ENCODE results near the gene NVL.

DNA sequence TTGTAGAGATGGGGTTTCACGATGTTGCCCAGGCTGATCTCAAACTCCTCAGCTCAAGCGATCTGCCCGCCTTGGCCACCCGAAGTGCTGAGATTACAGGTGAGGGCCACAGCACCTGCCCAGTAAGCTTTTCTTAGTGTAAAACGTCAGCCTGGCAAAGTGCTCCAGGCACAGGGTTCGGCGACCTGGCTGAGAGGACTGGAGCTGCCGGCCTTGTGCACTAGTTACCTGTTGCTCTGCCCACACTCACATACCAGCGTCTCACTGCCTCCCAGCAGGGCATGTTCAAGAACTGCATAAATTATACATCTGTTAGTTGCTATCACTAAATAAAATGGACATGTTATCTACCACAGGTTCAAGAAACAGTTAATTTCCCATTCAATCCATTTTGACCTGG is 91.8 kb downstream of the NVL start:
- no peak for TF ChIP-seq EP300 (IDR thresholded peaks at IDR 0.05; ENCODE audit: borderline replicate concordance)
- TF ChIP-seq, protein P1, sequence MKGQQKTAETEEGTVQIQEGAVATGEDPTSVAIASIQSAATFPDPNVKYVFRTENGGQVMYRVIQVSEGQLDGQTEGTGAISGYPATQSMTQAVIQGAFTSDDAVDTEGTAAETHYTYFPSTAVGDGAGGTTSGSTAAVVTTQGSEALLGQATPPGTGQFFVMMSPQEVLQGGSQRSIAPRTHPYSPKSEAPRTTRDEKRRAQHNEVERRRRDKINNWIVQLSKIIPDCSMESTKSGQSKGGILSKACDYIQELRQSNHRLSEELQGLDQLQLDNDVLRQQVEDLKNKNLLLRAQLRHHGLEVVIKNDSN (IDR thresholded peaks at IDR 0.05), result no peak
- no peak for TF ChIP-seq NFIC (IDR thresholded peaks at IDR 0.05)

All from Ishikawa (cell line).